Stomach (tissue), 4 donors: Measurements from ENCODE around the gene SLC7A14.

Source experiments
- CTCF ChIP-seq, 7 experiments: fragments of 450-650 bp in 4 of 7; fragments of 200-600 bp in 3 of 7; sonication (generic) in 3 of 7; IDR thresholded peaks; one replicate each; pipeline ENCODE4 v1.5.1; 2016 to 2019; ENCODE audit warnings: antibody characterized with exemption in 7 of 7, control low read depth in 2 of 7, mild to moderate bottlenecking in 1 of 7
- EP300 ChIP-seq: sonication (generic); formaldehyde crosslinking; IDR thresholded peaks from one replicate; pipeline ENCODE4 v1.6.1; 2017; ENCODE audit warnings: antibody characterized with exemption
- POLR2A ChIP-seq, 4 donors: fragments of 450-650 bp; IDR thresholded peaks; one replicate each; pipeline ENCODE4 v1.6.1; 2016; ENCODE audit warnings: antibody characterized with exemption in 4 of 4, control low read depth in 2 of 4, mild to moderate bottlenecking in 1 of 4, moderate library complexity in 1 of 4
- POLR2AphosphoS5 ChIP-seq, 3 donors: sonication (generic); formaldehyde crosslinking; IDR thresholded peaks; one replicate each; pipeline ENCODE4 v1.6.1; 2016; ENCODE audit warnings: antibody characterized with exemption in 3 of 3

DNA sequence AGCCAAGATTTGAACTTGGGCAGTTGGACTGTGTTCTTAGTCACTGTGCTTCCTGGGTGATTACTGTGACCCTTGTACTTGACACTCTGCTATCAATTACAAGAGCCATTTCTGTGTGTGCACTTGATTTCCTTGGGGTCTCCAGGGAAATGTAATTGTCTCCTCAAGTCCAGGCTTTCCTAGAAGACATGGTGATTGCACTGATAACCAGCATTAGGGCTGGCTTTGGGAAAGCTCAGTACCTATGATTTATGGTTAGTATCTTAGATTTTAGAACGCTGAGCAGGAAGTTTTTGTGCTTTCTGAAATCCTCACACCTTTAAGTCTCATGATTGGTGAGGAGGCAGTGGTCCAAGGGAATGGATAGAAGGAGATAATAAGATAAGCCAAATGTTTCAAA, 168.8 kb downstream of the SLC7A14 start:
- no peak for TF ChIP-seq POLR2A (IDR thresholded peaks at IDR 0.05)
- no peak for TF ChIP-seq CTCF (IDR thresholded peaks at IDR 0.05)
- no peak for TF ChIP-seq POLR2AphosphoS5 (IDR thresholded peaks at IDR 0.05)
- no peak for TF ChIP-seq EP300
